KOPT-K1 (cell line): ENCODE results near the gene CNR2.
A peak's percentile ranks its signal among the peaks of the same experiment; 100 is the strongest.
"Not testable (repeated sequence)": the region's sequence is repeated elsewhere in the genome, so short reads cannot be mapped to it uniquely, and the experiment has no call there.

Experiments used
- H3K27ac ChIP-seq: fragments of 200-600 bp; sonication (generic); 2 replicates; pipeline ENCODE4 v1.5.1; 2016; ENCODE audit warnings: antibody characterized with exemption, mild to moderate bottlenecking, low read depth, low read length; ENCODE audit not compliant: poor library complexity, severe bottlenecking
- H3K36me3 ChIP-seq: fragments of 200-600 bp; sonication (generic); 2 replicates; pipeline ENCODE4 v1.5.1; 2017; ENCODE audit warnings: antibody characterized with exemption, mild to moderate bottlenecking, low read length, moderate library complexity; ENCODE audit not compliant: insufficient read depth
- H3K9me3 ChIP-seq: fragments of 200-600 bp; sonication (generic); 2 replicates; pipeline ENCODE4 v1.5.1; 2017; ENCODE audit warnings: antibody characterized with exemption, low read length, mild to moderate bottlenecking; ENCODE audit not compliant: insufficient read depth, poor library complexity, severe bottlenecking

Gene CNR2

DNA sequence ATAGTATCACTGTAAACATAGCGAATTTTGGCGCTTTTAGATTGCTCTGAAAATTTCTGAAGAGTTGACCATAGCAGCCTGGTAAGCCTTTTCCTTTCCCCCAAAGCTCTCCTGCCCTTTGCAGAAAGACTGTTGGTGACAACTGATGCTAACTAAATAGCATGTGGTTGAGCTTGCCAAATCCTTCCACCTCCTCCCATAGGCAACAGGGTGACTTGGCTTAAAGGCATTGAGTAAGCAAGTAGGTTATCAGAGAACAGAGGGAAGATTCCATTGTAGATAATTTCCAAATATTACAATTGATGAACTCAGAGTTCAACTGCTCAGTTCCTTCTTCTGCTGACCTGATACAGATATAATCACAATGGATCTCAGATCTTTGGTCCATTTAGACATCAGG, 68.0 kb downstream of the CNR2 start:
- peaks cover 25% of the 10 kb centered on the region; the same call in 1 of the 2 replicates for H3K36me3 ChIP-seq
- peaks cover 15% of the 10 kb centered on the region for H3K9me3 ChIP-seq
- no peak overlapping the region for H3K27ac ChIP-seq

DNA sequence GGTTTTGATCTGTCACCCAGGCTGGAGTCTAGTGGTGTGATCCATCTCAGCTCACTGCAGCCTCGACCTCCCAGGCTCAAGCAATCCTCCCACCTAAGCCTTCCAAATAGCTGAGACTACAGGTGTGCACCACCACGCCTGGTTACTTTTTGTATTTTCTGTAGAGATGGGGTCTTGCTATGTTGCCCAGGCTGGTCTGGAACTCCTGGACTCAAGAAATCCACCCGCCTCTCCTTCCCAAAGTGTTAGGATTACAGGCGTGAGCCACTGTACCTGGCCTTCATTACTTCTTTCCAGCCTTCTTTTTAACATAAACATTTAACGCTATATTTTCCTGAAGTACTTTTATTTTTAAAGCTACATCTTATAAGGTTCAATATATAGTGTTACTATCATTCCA, 69.5 kb downstream of the CNR2 start:
- peaks cover 15% of the 10 kb centered on the region for H3K9me3 ChIP-seq
- H3K36me3 ChIP-seq, result peaks cover 25% of the 10 kb centered on the region; the same call in 1 of the 2 replicates
- H3K27ac ChIP-seq, result no peak overlapping the region

DNA sequence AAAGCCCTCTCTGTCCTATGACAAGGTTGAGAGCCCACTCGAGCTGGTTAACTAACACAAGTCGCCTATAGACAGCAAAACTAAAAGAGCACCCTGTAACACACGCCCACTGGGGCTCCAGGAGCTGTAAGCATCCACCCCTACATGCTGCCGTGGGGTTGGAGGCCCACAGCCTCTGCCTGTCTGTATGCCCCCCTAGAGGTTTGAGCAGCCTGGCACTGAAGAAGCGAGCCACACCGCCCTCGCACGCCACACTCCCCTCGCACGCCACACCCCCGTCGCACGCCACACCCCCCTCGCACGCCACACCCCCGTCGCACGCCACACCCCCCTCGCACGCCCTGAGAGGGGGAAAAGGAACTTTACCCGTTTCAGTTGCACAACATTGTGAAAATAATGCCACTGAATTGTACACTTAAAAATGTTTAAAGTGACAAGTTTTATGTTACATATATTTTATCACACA, 74.7 kb downstream of the CNR2 start:
- no peak overlapping the region for H3K27ac ChIP-seq
- H3K9me3 ChIP-seq, result no peaks in the 10 kb centered on the region
- H3K36me3 ChIP-seq, result no peaks in the 10 kb centered on the region

GRCh38 chr1:23837908-23838307, 75.3 kb downstream of the CNR2 start:
- H3K27ac ChIP-seq, result no peak overlapping the region
- no peaks in the 10 kb centered on the region for H3K36me3 ChIP-seq
- no peaks in the 10 kb centered on the region for H3K9me3 ChIP-seq

DNA sequence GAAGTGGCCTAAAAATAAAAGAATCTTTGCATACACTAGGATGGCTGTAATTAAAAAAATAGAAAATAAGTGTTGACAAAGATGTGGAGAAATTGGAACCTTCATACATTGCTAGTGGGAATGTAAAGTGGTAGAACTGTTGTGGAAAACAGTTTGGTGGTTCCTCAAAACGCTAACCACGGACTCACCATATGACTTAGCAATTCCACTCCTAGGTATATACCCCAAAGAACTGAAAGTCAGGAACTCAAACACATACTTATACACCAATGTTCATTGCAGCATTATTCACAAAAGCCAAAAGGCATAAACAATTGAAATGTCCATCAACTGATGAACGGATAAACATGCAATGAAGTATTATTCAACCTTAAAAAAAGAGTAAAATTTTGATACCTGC, 77.1 kb downstream of the CNR2 start:
- H3K9me3 ChIP-seq, result no peaks in the 10 kb centered on the region
- no peak overlapping the region for H3K27ac ChIP-seq
- H3K36me3 ChIP-seq, result no peaks in the 10 kb centered on the region

GRCh38 chr1:23834156-23834555, 79.0 kb downstream of the CNR2 start:
- not testable (repeated sequence) for H3K9me3 ChIP-seq, H3K27ac ChIP-seq, H3K36me3 ChIP-seq

GRCh38 chr1:23827717-23828116, 85.4 kb downstream of the CNR2 start:
- Histone ChIP-seq H3K9me3 (no peaks in the 10 kb centered on the region), H3K36me3 (no peaks in the 10 kb centered on the region), H3K27ac (no peak overlapping the region)

- H3K9me3 ChIP-seq, H3K27ac ChIP-seq, H3K36me3 ChIP-seq: not testable (repeated sequence)
Measured at GRCh38 chr1:23826590-23826989, 86.6 kb downstream of the CNR2 start.

DNA sequence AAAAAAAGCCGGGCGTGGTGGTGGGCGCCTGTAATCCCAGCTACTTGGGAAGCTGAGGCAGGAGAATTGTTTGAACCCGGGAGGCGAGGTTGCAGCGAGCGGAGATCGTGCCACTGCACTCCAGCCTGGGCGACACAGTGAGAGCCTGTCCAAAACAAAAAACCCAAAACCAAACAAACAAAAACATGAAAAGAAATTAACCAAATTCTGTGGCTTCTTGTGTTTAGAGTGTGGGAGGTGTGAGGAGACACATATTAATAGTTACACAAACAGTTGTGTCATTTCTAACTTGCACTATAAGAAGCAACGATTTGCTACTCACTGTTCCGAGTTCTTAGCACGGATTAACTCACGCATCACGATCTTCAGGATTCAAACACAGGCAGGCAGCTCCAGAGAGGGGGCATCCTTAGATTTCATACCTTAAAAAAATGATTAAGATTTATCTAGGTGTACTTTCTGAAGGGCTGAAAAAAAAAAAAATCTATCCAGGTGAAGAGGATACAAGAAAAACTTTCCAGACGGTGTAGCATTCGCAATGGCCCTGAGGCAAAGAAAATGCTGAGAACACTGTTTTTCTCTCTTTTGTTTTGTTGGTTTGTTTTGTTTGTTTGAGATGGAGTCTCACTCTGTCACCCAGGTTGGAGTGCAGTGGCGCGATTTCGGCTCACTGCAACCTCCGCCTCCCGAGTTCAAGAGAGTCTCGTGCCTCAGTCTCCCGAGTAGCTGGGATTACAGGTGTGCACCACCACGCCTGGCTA, 87.2 kb downstream of the CNR2 start:
- peak overlapping the region; percentile 80 for H3K27ac ChIP-seq
- H3K36me3 ChIP-seq, result no peaks in the 10 kb centered on the region
- H3K9me3 ChIP-seq, result no peaks in the 10 kb centered on the region

- Histone ChIP-seq H3K27ac (peak within 1 kb of the TSS; percentile 80), H3K36me3 (no peaks in the 10 kb centered on the region), H3K9me3 (no peaks in the 10 kb centered on the region)
Measured at GRCh38 chr1:23825076-23825761, 87.9 kb downstream of the CNR2 start, which contains the start of gene HMGCL. TSS of gene HMGCL (minus strand) at chr1:23825429. CDS start at chr1:23825415, 14 bp downstream.

DNA sequence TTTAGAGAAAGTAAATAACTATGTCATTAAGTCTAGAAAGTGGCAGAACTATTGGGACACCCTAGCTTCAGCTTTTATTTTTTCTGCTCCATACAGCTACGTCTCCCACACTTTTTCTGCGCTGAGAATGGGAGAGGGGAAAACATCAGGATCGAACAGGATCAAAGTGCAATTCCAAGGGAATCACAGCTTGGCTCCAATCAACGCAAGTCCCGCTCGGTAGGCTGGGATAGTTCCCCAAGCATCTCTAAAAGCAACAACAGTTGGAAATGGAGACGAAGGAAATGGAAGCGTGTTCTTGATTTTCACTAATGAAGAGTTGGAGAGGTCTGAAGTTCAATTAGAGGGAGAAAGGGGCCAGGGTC, 88.5 kb downstream of the CNR2 start:
- Histone ChIP-seq H3K27ac (peak overlapping the region; percentile 80), H3K9me3 (no peaks in the 10 kb centered on the region), H3K36me3 (no peaks in the 10 kb centered on the region)

DNA sequence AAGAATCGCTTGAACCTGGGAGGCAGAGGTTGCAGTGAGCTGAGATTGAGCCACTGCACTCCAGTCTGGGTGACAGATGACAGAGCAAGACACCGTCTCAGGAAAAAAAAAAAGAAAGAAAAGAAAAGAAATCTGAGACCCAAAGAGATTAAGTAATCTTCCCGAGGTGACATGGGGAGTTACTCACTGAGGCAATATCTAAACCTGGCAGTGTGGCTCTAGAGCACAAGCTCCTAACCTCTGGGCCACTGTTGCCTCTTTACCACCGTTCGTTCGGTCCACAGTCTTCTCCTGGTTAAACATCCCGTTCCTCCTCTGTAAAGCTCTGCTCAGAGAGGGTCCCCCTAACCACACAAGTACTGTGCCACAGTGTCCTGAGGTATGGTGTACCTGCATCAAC, 89.4 kb downstream of the CNR2 start:
- no peak overlapping the region for H3K27ac ChIP-seq

More for the DNA sequence above, 89.4 kb downstream of the CNR2 start:
- no peaks in the 10 kb centered on the region for H3K9me3 ChIP-seq
- no peaks in the 10 kb centered on the region for H3K36me3 ChIP-seq
